HEK293 (cell line): Measurements from ENCODE around the gene SLC44A5.

Source experiments
- HOXA7 ChIP-seq: sonication (generic); formaldehyde crosslinking; IDR thresholded peaks from 2 replicates; pipeline ENCODE4 v1.8.1; 2022; ENCODE audit warnings: missing genetic modification reagents, borderline replicate concordance
- ZNF843 ChIP-seq: fragments of 450-650 bp; formaldehyde crosslinking; IDR thresholded peaks from 2 replicates; pipeline ENCODE4 v1.5.1; 2016; ENCODE audit warnings: missing biosample characterization, missing genetic modification characterization
- TF ChIP-seq, protein P1 (sequence below): fragments of 450-650 bp; formaldehyde crosslinking; IDR thresholded peaks from 2 replicates; pipeline ENCODE4 v1.5.1; 2016; ENCODE audit warnings: missing biosample characterization, missing genetic modification characterization
- TF ChIP-seq, protein P2 (sequence below): fragments of 450-650 bp; formaldehyde crosslinking; IDR thresholded peaks from 2 replicates; pipeline ENCODE4 v1.5.1; 2016; ENCODE audit warnings: missing biosample characterization, missing genetic modification characterization

DNA sequence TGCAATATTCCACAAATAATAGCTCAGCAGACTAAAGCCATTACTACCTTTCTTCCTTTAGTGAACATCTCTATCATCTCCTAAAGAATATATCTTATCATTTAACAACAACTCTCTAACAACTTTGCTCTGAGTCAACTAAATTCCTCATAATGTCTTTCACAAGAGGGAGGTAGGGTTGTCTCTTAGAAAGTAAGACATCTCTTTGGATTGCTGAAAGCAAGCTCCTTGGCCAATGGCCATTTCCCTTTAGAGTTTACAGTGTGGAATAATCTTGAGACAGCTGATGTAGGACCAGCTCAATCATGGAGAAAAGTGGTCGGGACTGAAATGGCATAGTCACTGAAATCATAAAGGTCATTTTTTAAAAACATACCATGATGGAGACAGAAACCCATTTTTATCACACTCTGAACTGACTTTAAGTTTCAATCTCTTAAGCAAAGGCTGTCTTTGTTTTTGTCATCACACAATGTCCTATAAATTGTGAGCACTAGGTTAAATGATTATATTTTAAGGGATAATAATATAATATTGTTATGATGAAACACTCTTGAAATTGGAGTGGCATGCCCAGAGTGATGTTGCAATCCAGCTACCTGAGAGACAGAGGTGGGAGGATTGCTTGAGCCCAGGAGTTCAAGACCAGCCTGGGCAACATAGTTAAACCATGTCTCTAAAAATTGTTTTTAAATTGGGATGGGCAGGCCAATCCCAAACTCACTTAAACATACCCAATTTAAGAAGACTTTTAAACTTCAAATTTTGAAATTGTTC is 91.1 kb downstream of the SLC44A5 start:
- no peak for TF ChIP-seq ZNF843 (tag by site-specific recombination)
- TF ChIP-seq, protein P1, sequence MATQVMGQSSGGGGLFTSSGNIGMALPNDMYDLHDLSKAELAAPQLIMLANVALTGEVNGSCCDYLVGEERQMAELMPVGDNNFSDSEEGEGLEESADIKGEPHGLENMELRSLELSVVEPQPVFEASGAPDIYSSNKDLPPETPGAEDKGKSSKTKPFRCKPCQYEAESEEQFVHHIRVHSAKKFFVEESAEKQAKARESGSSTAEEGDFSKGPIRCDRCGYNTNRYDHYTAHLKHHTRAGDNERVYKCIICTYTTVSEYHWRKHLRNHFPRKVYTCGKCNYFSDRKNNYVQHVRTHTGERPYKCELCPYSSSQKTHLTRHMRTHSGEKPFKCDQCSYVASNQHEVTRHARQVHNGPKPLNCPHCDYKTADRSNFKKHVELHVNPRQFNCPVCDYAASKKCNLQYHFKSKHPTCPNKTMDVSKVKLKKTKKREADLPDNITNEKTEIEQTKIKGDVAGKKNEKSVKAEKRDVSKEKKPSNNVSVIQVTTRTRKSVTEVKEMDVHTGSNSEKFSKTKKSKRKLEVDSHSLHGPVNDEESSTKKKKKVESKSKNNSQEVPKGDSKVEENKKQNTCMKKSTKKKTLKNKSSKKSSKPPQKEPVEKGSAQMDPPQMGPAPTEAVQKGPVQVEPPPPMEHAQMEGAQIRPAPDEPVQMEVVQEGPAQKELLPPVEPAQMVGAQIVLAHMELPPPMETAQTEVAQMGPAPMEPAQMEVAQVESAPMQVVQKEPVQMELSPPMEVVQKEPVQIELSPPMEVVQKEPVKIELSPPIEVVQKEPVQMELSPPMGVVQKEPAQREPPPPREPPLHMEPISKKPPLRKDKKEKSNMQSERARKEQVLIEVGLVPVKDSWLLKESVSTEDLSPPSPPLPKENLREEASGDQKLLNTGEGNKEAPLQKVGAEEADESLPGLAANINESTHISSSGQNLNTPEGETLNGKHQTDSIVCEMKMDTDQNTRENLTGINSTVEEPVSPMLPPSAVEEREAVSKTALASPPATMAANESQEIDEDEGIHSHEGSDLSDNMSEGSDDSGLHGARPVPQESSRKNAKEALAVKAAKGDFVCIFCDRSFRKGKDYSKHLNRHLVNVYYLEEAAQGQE (tag by site-specific recombination) = no peak
- no peak for TF ChIP-seq HOXA7 (CRISPR knock-in tag)
- TF ChIP-seq, protein P2, sequence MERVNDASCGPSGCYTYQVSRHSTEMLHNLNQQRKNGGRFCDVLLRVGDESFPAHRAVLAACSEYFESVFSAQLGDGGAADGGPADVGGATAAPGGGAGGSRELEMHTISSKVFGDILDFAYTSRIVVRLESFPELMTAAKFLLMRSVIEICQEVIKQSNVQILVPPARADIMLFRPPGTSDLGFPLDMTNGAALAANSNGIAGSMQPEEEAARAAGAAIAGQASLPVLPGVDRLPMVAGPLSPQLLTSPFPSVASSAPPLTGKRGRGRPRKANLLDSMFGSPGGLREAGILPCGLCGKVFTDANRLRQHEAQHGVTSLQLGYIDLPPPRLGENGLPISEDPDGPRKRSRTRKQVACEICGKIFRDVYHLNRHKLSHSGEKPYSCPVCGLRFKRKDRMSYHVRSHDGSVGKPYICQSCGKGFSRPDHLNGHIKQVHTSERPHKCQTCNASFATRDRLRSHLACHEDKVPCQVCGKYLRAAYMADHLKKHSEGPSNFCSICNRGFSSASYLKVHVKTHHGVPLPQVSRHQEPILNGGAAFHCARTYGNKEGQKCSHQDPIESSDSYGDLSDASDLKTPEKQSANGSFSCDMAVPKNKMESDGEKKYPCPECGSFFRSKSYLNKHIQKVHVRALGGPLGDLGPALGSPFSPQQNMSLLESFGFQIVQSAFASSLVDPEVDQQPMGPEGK (tag by site-specific recombination) = no peak
